ENCODE data around the gene FOXL3.

FOXL3 gene

DNA sequence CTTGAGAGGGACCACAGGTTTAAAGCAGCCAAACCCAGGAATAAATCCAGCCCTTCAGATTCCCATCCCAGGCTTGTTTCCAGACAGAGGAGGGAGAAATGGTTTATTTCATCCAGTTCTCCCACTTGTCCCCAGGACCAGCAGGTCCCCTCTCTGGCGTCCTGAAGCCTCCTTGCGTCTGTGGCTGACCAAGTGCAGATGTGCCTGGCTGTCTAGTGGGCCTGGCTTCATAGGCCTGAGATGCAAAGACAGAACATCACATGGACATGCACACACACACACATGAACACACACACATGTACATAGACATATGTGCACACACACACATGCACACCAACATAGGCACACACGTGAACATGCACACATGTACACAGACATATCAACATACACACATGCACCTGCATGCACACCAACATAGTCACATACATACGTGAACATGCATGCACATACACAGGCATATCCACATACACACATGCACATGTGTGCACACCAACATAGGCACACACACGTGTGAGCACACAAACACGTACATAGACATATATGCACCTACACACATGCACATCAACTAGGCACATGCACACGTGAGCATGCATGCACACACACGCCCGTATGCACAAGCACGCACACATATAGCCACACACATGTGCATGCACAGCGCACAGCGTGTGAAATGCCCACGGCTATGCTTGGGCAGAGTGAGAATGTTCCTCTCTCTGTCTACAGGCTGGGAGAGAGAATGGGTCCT is 10.7 kb downstream of the FOXL3 start:
- H3K4me3 ChIP-seq (ENCODE audit: low read depth in 1 of 2, low read length in 2 of 2), result no peak overlapping the region
- no peak overlapping the region for H3K9ac ChIP-seq (ENCODE audit: low read depth in 1 of 2, low read length in 2 of 2)
- no peak overlapping the region for H3K27ac ChIP-seq (ENCODE audit: low read depth, low read length)
- no peaks in the 10 kb centered on the region for H3K4me1 ChIP-seq (ENCODE audit: control insufficient read depth in 1 of 2, insufficient read depth in 2 of 2, low read length in 2 of 2)
- no peaks in the 10 kb centered on the region for H3K9me3 ChIP-seq (ENCODE audit: control insufficient read depth in 1 of 2, low read length in 2 of 2)
- H3K36me3 ChIP-seq (ENCODE audit: control insufficient read depth in 1 of 2, insufficient read depth in 2 of 2, low read length in 2 of 2), result no peaks in the 10 kb centered on the region
- H3K27me3 ChIP-seq (ENCODE audit: control insufficient read depth in 1 of 2, insufficient read depth in 2 of 2, low read length in 2 of 2), result no peaks in the 10 kb centered on the region

DNA sequence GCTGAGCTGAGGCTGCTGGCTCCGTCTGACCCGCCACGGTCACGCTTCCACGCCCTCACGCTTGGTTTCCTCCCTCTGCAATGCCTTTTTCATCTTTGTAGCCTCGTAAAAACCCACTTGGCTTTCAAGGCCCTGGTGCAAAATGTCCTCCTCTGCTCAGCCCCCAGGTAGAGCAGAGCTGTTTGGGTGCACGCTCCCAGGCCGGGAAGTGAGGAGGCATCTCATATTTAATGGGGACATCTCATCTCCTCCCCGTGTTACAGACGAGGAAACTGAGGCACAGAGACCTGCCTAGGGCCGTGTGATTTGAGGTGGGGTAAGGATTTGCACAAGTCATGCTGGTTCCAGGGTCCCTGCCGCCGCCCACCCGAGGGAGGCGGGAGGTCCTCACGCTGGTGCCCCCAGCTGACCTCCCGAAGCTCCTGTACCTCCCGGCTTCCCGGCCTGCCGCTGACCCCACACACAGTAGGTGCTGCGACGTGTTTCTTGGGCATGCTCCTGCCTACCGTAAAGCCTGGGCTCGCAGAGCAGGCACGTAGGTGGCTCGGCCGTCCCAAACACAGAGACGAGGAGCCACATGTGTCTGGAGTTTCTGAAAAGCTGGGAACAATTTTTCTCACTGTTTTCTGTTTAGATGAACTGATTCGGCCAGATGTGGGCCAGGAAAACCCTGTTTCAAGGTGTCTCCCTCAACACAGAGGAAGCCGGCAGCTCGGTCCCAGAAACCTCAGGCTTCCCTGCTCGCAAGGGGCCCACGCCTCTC is 11.5 kb downstream of the FOXL3 start:
- no peaks in the 10 kb centered on the region for H3K27me3 ChIP-seq (ENCODE audit: control insufficient read depth in 1 of 2, insufficient read depth in 2 of 2, low read length in 2 of 2)
- H3K9ac ChIP-seq (ENCODE audit: low read depth in 1 of 2, low read length in 2 of 2), result no peak overlapping the region
- H3K27ac ChIP-seq (ENCODE audit: low read depth, low read length), result no peak overlapping the region
- no peak overlapping the region for H3K4me3 ChIP-seq (ENCODE audit: low read depth in 1 of 2, low read length in 2 of 2)
- no peaks in the 10 kb centered on the region for H3K36me3 ChIP-seq (ENCODE audit: control insufficient read depth in 1 of 2, insufficient read depth in 2 of 2, low read length in 2 of 2)
- H3K4me1 ChIP-seq (ENCODE audit: control insufficient read depth in 1 of 2, insufficient read depth in 2 of 2, low read length in 2 of 2), result no peaks in the 10 kb centered on the region
- H3K9me3 ChIP-seq (ENCODE audit: control insufficient read depth in 1 of 2, low read length in 2 of 2), result no peaks in the 10 kb centered on the region

DNA sequence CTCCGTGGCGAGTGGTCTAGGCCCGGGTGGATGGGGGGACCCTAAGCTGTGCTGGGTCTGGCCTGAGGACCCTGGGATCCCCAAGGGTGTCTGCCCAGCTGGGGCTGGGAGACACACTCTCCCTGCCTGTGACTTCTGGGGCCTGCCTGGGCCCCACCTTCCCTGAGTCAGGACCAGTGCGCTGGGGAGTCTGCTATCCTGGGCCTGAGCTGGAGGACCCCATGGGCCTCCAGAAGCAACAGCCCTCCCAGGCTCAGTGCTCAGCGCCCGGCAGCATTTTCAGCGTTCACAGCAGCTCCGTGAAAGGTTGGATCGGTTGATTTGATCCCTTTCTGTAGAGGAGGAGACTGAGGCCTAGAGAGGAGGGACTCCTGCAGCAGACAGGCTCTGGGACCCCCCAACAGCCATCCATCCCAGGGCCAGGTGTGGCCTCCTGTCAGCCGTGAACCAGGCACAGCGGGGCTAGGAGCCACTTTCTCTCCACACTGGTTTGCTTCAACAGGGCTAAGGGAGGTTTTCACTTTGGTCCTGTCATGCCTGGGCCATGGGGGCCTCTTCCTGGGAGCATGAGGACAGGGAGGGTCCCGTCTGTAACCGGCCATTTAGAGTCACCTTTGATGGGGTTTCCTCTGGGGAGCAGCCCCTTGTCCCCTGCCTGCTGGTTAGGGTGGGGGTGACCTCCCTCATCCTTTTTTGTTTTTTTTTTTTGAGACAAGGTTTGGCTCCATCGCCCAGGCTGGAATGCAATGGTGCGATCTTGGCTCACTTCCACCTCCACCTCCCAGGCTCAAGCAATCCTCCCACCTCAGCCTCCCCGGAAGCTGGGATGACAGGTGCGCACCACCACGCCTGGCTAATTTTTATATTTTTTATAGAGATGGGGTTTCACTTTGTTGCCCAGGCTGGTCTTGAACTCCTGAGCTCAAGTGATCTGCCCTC is 12.4 kb downstream of the FOXL3 start:
- H3K27me3 ChIP-seq (ENCODE audit: control insufficient read depth in 1 of 2, insufficient read depth in 2 of 2, low read length in 2 of 2), result no peaks in the 10 kb centered on the region
- H3K4me3 ChIP-seq (ENCODE audit: low read depth in 1 of 2, low read length in 2 of 2), result no peak overlapping the region
- H3K9ac ChIP-seq (ENCODE audit: low read depth in 1 of 2, low read length in 2 of 2), result no peak overlapping the region

DNA sequence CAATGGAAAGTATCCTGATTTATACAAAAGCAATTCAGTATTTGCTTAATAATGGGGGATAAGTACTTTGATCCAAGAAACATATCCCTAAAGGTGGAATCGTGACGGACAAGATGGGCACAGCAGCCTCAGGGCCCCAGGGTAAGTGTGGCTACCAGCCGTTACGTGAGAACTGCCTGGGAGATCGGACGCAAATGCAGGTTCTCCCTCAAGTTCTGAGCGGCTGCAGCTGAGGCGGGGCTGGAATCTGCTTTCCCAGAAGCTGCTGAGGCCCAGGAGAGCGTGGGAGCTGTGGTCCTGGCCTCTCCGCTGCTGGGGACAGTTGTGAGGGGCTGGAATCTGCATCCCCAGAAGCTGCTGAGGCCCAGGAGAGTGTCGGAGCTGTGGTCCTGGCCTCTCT is 13.5 kb downstream of the FOXL3 start:
- H3K4me3 ChIP-seq (ENCODE audit: low read depth in 1 of 2, low read length in 2 of 2), result no peak overlapping the region
- H3K9ac ChIP-seq (ENCODE audit: low read depth in 1 of 2, low read length in 2 of 2), result no peak overlapping the region
- no peaks in the 10 kb centered on the region for H3K4me1 ChIP-seq (ENCODE audit: control insufficient read depth in 1 of 2, insufficient read depth in 2 of 2, low read length in 2 of 2)
- no peak overlapping the region for H3K27ac ChIP-seq (ENCODE audit: low read depth, low read length)
- H3K9me3 ChIP-seq (ENCODE audit: control insufficient read depth in 1 of 2, low read length in 2 of 2), result no peaks in the 10 kb centered on the region
- H3K27me3 ChIP-seq (ENCODE audit: control insufficient read depth in 1 of 2, insufficient read depth in 2 of 2, low read length in 2 of 2), result no peaks in the 10 kb centered on the region
- no peaks in the 10 kb centered on the region for H3K36me3 ChIP-seq (ENCODE audit: control insufficient read depth in 1 of 2, insufficient read depth in 2 of 2, low read length in 2 of 2)

More for the DNA sequence above, 12.4 kb downstream of the FOXL3 start:
- no peaks in the 10 kb centered on the region for H3K36me3 ChIP-seq (ENCODE audit: control insufficient read depth in 1 of 2, insufficient read depth in 2 of 2, low read length in 2 of 2)
- H3K4me1 ChIP-seq (ENCODE audit: control insufficient read depth in 1 of 2, insufficient read depth in 2 of 2, low read length in 2 of 2), result no peaks in the 10 kb centered on the region
- H3K27ac ChIP-seq (ENCODE audit: low read depth, low read length), result no peak overlapping the region
- H3K9me3 ChIP-seq (ENCODE audit: control insufficient read depth in 1 of 2, low read length in 2 of 2), result no peaks in the 10 kb centered on the region

DNA sequence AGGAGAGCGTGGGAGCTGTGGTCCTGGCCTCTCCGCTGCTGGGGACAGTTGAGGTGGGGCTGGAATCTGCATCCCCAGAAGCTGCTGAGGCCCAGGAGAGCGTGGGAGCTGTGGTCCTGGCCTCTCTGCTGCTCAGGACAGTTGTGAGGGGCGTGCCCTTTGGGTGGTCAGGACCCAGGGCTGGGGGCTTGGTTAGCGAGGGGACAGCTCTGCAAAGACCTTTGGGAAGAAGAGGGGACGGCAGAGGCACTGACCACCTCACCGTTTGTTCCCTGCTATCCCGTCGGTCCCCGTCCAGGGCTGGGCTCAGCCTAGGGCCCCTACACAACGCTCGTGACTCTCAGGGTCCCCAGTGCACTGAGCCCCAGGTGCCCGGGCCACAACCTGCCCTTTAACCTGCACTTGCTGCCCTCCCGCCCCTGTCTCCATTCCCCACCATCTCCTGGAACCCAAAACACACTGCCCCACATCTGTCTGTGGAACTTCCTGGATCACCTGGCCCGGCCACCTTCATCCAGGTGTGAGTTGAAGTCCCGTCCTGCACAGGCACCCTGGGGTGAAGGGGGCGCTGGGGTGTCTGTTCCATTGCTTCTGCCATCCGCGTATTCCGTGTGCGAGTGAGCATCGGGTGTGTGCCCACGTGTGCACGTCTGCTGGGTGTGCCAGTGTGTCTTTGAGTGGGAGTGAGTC is 14.1 kb downstream of the FOXL3 start:
- H3K9ac ChIP-seq (ENCODE audit: low read depth in 1 of 2, low read length in 2 of 2), result no peak overlapping the region
- H3K36me3 ChIP-seq (ENCODE audit: control insufficient read depth in 1 of 2, insufficient read depth in 2 of 2, low read length in 2 of 2), result no peaks in the 10 kb centered on the region
- H3K9me3 ChIP-seq (ENCODE audit: control insufficient read depth in 1 of 2, low read length in 2 of 2), result no peaks in the 10 kb centered on the region
- H3K27me3 ChIP-seq (ENCODE audit: control insufficient read depth in 1 of 2, insufficient read depth in 2 of 2, low read length in 2 of 2), result no peaks in the 10 kb centered on the region
- no peak overlapping the region for H3K27ac ChIP-seq (ENCODE audit: low read depth, low read length)
- no peaks in the 10 kb centered on the region for H3K4me1 ChIP-seq (ENCODE audit: control insufficient read depth in 1 of 2, insufficient read depth in 2 of 2, low read length in 2 of 2)
- no peak overlapping the region for H3K4me3 ChIP-seq (ENCODE audit: low read depth in 1 of 2, low read length in 2 of 2)

DNA sequence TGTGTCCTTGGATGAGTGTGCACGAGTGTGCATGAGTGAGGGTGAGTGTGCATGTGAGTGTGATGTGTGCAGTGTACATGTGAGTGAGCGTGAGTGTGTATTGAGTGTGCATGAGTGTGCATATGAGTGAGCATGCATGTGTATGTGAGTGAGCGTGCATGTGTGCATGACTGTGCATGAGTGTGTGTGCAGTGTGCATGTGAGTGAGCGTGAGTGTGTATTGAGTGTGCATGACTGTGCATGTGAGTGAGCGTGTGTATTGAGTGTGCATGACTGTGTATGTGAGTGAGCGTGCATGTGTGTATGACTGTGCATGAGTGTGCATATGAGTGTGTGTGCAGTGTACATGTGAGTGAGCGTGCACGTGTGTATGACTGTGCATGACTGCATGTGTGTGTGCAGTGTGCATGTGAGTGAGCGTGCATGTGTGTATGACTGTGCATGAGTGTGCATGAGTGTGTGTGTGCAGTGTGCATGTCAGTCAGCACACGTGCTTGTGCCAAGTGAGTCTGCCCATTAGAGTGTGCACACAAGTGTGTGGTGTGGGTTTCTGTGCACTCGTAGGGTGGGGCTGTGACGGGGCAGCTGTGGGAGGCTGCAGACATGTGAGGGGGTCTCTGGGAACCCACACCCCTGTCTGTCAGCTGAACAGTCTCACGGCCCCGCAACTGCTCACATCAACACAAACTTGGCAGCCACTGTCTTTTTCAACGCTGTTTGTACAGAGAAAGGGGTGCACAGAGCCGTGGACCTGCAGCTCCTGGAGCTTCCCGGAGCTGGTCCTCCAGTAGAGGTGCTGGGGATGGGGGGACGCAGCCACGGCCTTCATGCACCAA is 14.8 kb downstream of the FOXL3 start:
- Histone ChIP-seq H3K9me3 (ENCODE audit: control insufficient read depth in 1 of 2, low read length in 2 of 2) (no peaks in the 10 kb centered on the region), H3K27ac (ENCODE audit: low read depth, low read length) (no peak overlapping the region), H3K9ac (ENCODE audit: low read depth in 1 of 2, low read length in 2 of 2) (no peak overlapping the region), H3K36me3 (ENCODE audit: control insufficient read depth in 1 of 2, insufficient read depth in 2 of 2, low read length in 2 of 2) (no peaks in the 10 kb centered on the region), H3K4me3 (ENCODE audit: low read depth in 1 of 2, low read length in 2 of 2) (no peak overlapping the region), H3K27me3 (ENCODE audit: control insufficient read depth in 1 of 2, insufficient read depth in 2 of 2, low read length in 2 of 2) (no peaks in the 10 kb centered on the region), H3K4me1 (ENCODE audit: control insufficient read depth in 1 of 2, insufficient read depth in 2 of 2, low read length in 2 of 2) (no peaks in the 10 kb centered on the region)

DNA sequence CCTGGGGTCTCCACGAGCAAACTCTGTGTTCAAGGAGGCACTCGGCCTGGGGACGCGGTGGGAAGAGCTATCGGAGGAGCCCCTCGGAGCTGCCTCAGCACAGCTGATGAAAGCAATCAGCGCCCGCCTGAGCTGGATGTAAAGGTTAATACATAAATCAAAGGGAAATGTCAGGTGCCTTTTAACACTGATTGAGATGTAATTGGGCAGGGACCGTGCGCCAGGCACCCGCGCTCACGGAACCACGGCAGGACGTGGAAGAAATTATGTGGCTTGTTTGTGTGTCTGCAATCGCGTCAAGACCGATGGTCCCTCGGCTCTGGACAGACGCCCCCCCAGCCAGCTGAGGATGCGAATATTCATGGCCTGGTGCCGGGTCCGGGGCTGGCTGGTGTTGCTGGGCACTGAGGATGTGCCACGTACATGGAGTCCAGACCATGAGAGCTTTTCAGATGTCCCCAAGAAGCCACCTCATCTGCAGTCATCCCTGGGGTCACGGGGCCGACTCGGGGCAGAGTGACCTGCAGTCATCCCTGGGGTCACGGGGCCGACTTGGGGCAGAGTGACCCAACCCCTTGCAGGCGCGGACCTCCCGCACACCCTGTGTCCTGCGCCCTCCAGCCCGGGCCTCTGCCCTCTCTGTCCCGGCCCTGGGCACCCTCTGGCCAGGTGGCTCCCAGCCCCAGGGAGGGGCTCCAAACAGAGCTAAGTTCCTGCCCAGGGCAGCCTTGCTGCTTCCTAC is 15.6 kb downstream of the FOXL3 start:
- no peak overlapping the region for H3K27ac ChIP-seq (ENCODE audit: low read depth, low read length)
- no peak overlapping the region for H3K9ac ChIP-seq (ENCODE audit: low read depth in 1 of 2, low read length in 2 of 2)
- no peaks in the 10 kb centered on the region for H3K27me3 ChIP-seq (ENCODE audit: control insufficient read depth in 1 of 2, insufficient read depth in 2 of 2, low read length in 2 of 2)
- no peaks in the 10 kb centered on the region for H3K4me1 ChIP-seq (ENCODE audit: control insufficient read depth in 1 of 2, insufficient read depth in 2 of 2, low read length in 2 of 2)
- H3K36me3 ChIP-seq (ENCODE audit: control insufficient read depth in 1 of 2, insufficient read depth in 2 of 2, low read length in 2 of 2), result no peaks in the 10 kb centered on the region
- H3K9me3 ChIP-seq (ENCODE audit: control insufficient read depth in 1 of 2, low read length in 2 of 2), result no peaks in the 10 kb centered on the region
- H3K4me3 ChIP-seq (ENCODE audit: low read depth in 1 of 2, low read length in 2 of 2), result no peak overlapping the region

DNA sequence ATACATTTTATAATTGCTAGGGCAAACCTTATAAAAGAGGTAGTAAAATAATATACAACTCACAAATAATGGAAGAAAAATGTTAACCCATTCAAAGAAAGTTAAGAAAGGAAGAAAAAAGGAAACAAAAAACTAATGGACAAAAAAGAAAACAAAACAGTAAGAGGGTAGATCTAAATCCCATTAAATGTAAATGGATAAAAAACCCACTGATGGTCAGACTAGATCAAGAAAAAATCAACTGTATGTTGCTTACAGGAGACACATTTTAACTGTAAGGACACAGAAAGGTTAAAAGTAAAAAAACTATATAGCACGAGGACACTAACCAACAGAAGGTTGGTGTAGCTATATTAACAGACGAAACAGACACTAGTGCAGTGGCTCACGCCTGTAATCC is 18.0 kb downstream of the FOXL3 start:
- Histone ChIP-seq H3K27ac (ENCODE audit: low read depth, low read length) (no peak overlapping the region), H3K27me3 (ENCODE audit: control insufficient read depth in 1 of 2, insufficient read depth in 2 of 2, low read length in 2 of 2) (peaks cover 0 to 3% of the 10 kb centered on the region in 2 donors), H3K4me1 (ENCODE audit: control insufficient read depth in 1 of 2, insufficient read depth in 2 of 2, low read length in 2 of 2) (no peaks in the 10 kb centered on the region), H3K9me3 (ENCODE audit: control insufficient read depth in 1 of 2, low read length in 2 of 2) (no peaks in the 10 kb centered on the region), H3K4me3 (ENCODE audit: low read depth in 1 of 2, low read length in 2 of 2) (no peak overlapping the region), H3K36me3 (ENCODE audit: control insufficient read depth in 1 of 2, insufficient read depth in 2 of 2, low read length in 2 of 2) (no peaks in the 10 kb centered on the region), H3K9ac (ENCODE audit: low read depth in 1 of 2, low read length in 2 of 2) (no peak overlapping the region)

All from duodenal mucosa (tissue), 2 donors.